GM19468 (cell line): Measurements from ENCODE around the gene SNX30.

Source experiments
- ATAC-seq: cut with Tn5 transposase; IDR thresholded peaks from one replicate; pipeline ENCODE4 v1.9.1; 2021; ENCODE audit warnings: mild to moderate bottlenecking, moderate library complexity, moderate number of reproducible peaks; ENCODE audit not compliant: unreplicated experiment; ENCODE audit errors: extremely low read depth

SNX30 gene

GRCh38 chr9:112777914-112778313 lies 27.4 kb downstream of the SNX30 start:
- ATAC-seq = no peak

- no peak for ATAC-seq
These were observed 30.0 kb downstream of the SNX30 start for GRCh38 chr9:112780450-112781036.

GRCh38 chr9:112782218-112782617 lies 31.7 kb downstream of the SNX30 start:
- no peak for ATAC-seq

- no peak for ATAC-seq
These were observed 33.0 kb downstream of the SNX30 start for GRCh38 chr9:112783551-112783954.

GRCh38 chr9:112784020-112784785 lies 33.6 kb downstream of the SNX30 start:
- ATAC-seq = no peak

GRCh38 chr9:112785986-112786385 lies 35.4 kb downstream of the SNX30 start:
- no peak for ATAC-seq

GRCh38 chr9:112786829-112787520 lies 36.4 kb downstream of the SNX30 start:
- no peak for ATAC-seq

- ATAC-seq = no peak
These were observed 37.4 kb downstream of the SNX30 start for GRCh38 chr9:112787978-112788377.

GRCh38 chr9:112789473-112789872 lies 38.9 kb downstream of the SNX30 start:
- ATAC-seq = no peak

GRCh38 chr9:112789891-112790774 lies 39.6 kb downstream of the SNX30 start:
- no peak for ATAC-seq

- no peak for ATAC-seq
These were observed 42.1 kb downstream of the SNX30 start for GRCh38 chr9:112792670-112793069.

- no peak for ATAC-seq
These were observed 42.8 kb downstream of the SNX30 start for GRCh38 chr9:112793213-112793810.

- no peak for ATAC-seq
These were observed 44.2 kb downstream of the SNX30 start for GRCh38 chr9:112794731-112795130.

- ATAC-seq = no peak
These were observed 45.4 kb downstream of the SNX30 start for GRCh38 chr9:112795921-112796320.

- ATAC-seq = no peak
These were observed 45.9 kb downstream of the SNX30 start for GRCh38 chr9:112796485-112796884.

GRCh38 chr9:112809351-112809848 lies 58.8 kb downstream of the SNX30 start:
- ATAC-seq = peak; percentile 99

- ATAC-seq = no peak
These were observed 59.3 kb downstream of the SNX30 start for GRCh38 chr9:112809906-112810305.

GRCh38 chr9:112810696-112811490 lies 60.3 kb downstream of the SNX30 start:
- ATAC-seq = no peak

- no peak for ATAC-seq
These were observed 61.0 kb downstream of the SNX30 start for GRCh38 chr9:112811518-112811917.
